ENCODE data around the gene RHBG.

RHBG gene

GRCh38 chr1:156383023-156383422, 14.0 kb downstream of the RHBG start:
- ATAC-seq = peak; percentile 95
- peak; percentile 85 for TF ChIP-seq ZNF70 (CRISPR knock-in tag; IDR thresholded peaks at IDR 0.05)
- no peak for TF ChIP-seq CSDC2 (CRISPR knock-in tag; IDR thresholded peaks at IDR 0.05)

GRCh38 chr1:156384007-156384406, 15.0 kb downstream of the RHBG start:
- ATAC-seq = no peak
- TF ChIP-seq CREB5 (CRISPR knock-in tag; IDR thresholded peaks at IDR 0.05; ENCODE audit: low read depth) = no peak

- TF ChIP-seq OSR1 (CRISPR knock-in tag; IDR thresholded peaks at IDR 0.05) = no peak
- TF ChIP-seq ZFP3 (CRISPR knock-in tag; IDR thresholded peaks at IDR 0.05) = no peak
- TF ChIP-seq ARNTL (CRISPR knock-in tag; IDR thresholded peaks at IDR 0.05; ENCODE audit: borderline replicate concordance, low read depth) = no peak
- TF ChIP-seq PPARA (CRISPR knock-in tag; IDR thresholded peaks at IDR 0.05; ENCODE audit: borderline replicate concordance) = no peak
- TF ChIP-seq GLIS3 (CRISPR knock-in tag; IDR thresholded peaks at IDR 0.05) = no peak
- TF ChIP-seq ZNF565 (CRISPR knock-in tag; conservative IDR thresholded peaks at IDR 0.05; ENCODE audit: low read depth) = no peak
- TF ChIP-seq ZNF70 (CRISPR knock-in tag; IDR thresholded peaks at IDR 0.05) = no peak
- TF ChIP-seq ZC3H10 (CRISPR knock-in tag; IDR thresholded peaks at IDR 0.05) = no peak
- TF ChIP-seq CSDC2 (CRISPR knock-in tag; IDR thresholded peaks at IDR 0.05) = no peak
- TF ChIP-seq CSRNP3 (CRISPR knock-in tag; IDR thresholded peaks at IDR 0.05) = no peak
- no peak for TF ChIP-seq RARB (CRISPR knock-in tag; IDR thresholded peaks at IDR 0.05)
- TF ChIP-seq PATZ1 (CRISPR knock-in tag; IDR thresholded peaks at IDR 0.05; ENCODE audit: borderline replicate concordance) = no peak
- no peak for TF ChIP-seq ESRRG (CRISPR knock-in tag; IDR thresholded peaks at IDR 0.05)
- no peak for TF ChIP-seq ZFP30 (CRISPR knock-in tag; IDR thresholded peaks at IDR 0.05)
- ATAC-seq = no peak
These were observed 15.6 kb downstream of the RHBG start for GRCh38 chr1:156384658-156385057.

- peak; percentile 72 for ATAC-seq
- TF ChIP-seq ZNF8 (CRISPR knock-in tag; IDR thresholded peaks at IDR 0.05) (no peak), TOX (CRISPR knock-in tag; IDR thresholded peaks at IDR 0.05; ENCODE audit: borderline replicate concordance) (no peak), TSHZ2 (CRISPR knock-in tag; IDR thresholded peaks at IDR 0.05) (no peak), PPARA (CRISPR knock-in tag; IDR thresholded peaks at IDR 0.05; ENCODE audit: borderline replicate concordance) (no peak), CSRNP3 (CRISPR knock-in tag; IDR thresholded peaks at IDR 0.05) (no peak), PATZ1 (CRISPR knock-in tag; IDR thresholded peaks at IDR 0.05; ENCODE audit: borderline replicate concordance) (no peak), POU6F1 (CRISPR knock-in tag; IDR thresholded peaks at IDR 0.05; ENCODE audit: borderline replicate concordance, low read depth) (no peak), OSR1 (CRISPR knock-in tag; IDR thresholded peaks at IDR 0.05) (no peak), TCF4 (CRISPR knock-in tag; IDR thresholded peaks at IDR 0.05; ENCODE audit: borderline replicate concordance) (no peak), RARB (CRISPR knock-in tag; IDR thresholded peaks at IDR 0.05) (no peak), ZFP3 (CRISPR knock-in tag; IDR thresholded peaks at IDR 0.05) (no peak), ZC3H10 (CRISPR knock-in tag; IDR thresholded peaks at IDR 0.05) (no peak), ZFP30 (CRISPR knock-in tag; IDR thresholded peaks at IDR 0.05) (no peak)
These were observed 16.6 kb downstream of the RHBG start for GRCh38 chr1:156385534-156386031.

Data from SK-N-SH treated with all-trans-retinoic acid at 6 μM for 48 hours (cell line).